ENCODE data around the gene EEFSEC. TPM values are rescaled to one million over a fixed set of nuclear protein-coding genes. Genes with fewer than 3 reads are reported as not detected.

EEFSEC gene
- total RNA-seq, 1 donor from 2014 or later = 7.1 TPM

- H3K27me3 Mint-ChIP-seq (ENCODE audit: unreplicated experiment) = peaks cover 4% of the 10 kb centered on the region
- no peak for TF ChIP-seq CTCF (IDR thresholded peaks at IDR 0.05; ENCODE audit: unreplicated experiment)
- H3K27ac Mint-ChIP-seq (ENCODE audit: unreplicated experiment) = no peak overlapping the region
- H3K4me3 Mint-ChIP-seq (ENCODE audit: unreplicated experiment) = no peak overlapping the region
- DNase-seq (ENCODE audit: low spot score) = no peak
- peaks cover 5% of the 10 kb centered on the region for H3K4me1 Mint-ChIP-seq (ENCODE audit: unreplicated experiment)
- no peaks in the 10 kb centered on the region for H3K9me3 Mint-ChIP-seq (ENCODE audit: unreplicated experiment)
- H3K36me3 Mint-ChIP-seq (ENCODE audit: low read depth, unreplicated experiment) = no peaks in the 10 kb centered on the region
Measured at GRCh38 chr3:128260275-128260674, 107.0 kb downstream of the EEFSEC start.

- Mint-ChIP-seq H3K27ac (ENCODE audit: unreplicated experiment) (no peak overlapping the region), H3K4me3 (ENCODE audit: unreplicated experiment) (no peak overlapping the region), H3K27me3 (ENCODE audit: unreplicated experiment) (peaks cover 2% of the 10 kb centered on the region), H3K4me1 (ENCODE audit: unreplicated experiment) (no peaks in the 10 kb centered on the region), H3K36me3 (ENCODE audit: low read depth, unreplicated experiment) (no peaks in the 10 kb centered on the region), H3K9me3 (ENCODE audit: unreplicated experiment) (no peaks in the 10 kb centered on the region)
- no peak for TF ChIP-seq CTCF (IDR thresholded peaks at IDR 0.05; ENCODE audit: unreplicated experiment)
- no peak for DNase-seq (ENCODE audit: low spot score)
Measured at GRCh38 chr3:128262457-128262856, 109.2 kb downstream of the EEFSEC start.

- TF ChIP-seq CTCF (IDR thresholded peaks at IDR 0.05; ENCODE audit: unreplicated experiment) = no peak
- Mint-ChIP-seq H3K4me1 (ENCODE audit: unreplicated experiment) (no peaks in the 10 kb centered on the region), H3K27ac (ENCODE audit: unreplicated experiment) (no peak overlapping the region), H3K4me3 (ENCODE audit: unreplicated experiment) (no peak overlapping the region), H3K36me3 (ENCODE audit: low read depth, unreplicated experiment) (no peaks in the 10 kb centered on the region), H3K27me3 (ENCODE audit: unreplicated experiment) (peaks cover 1% of the 10 kb centered on the region), H3K9me3 (ENCODE audit: unreplicated experiment) (no peaks in the 10 kb centered on the region)
- no peak for DNase-seq (ENCODE audit: low spot score)
Measured at GRCh38 chr3:128263118-128263517, 109.8 kb downstream of the EEFSEC start.

GRCh38 chr3:128263946-128264345 is 110.7 kb downstream of the EEFSEC start:
- peaks cover 1% of the 10 kb centered on the region for H3K27me3 Mint-ChIP-seq (ENCODE audit: unreplicated experiment)
- no peaks in the 10 kb centered on the region for H3K4me1 Mint-ChIP-seq (ENCODE audit: unreplicated experiment)
- no peak overlapping the region for H3K27ac Mint-ChIP-seq (ENCODE audit: unreplicated experiment)

GRCh38 chr3:128266453-128266852 is 113.2 kb downstream of the EEFSEC start:
- Mint-ChIP-seq H3K4me1 (ENCODE audit: unreplicated experiment) (peaks cover 6% of the 10 kb centered on the region), H3K27ac (ENCODE audit: unreplicated experiment) (no peak overlapping the region), H3K36me3 (ENCODE audit: low read depth, unreplicated experiment) (no peaks in the 10 kb centered on the region), H3K9me3 (ENCODE audit: unreplicated experiment) (no peaks in the 10 kb centered on the region), H3K27me3 (ENCODE audit: unreplicated experiment) (no peaks in the 10 kb centered on the region), H3K4me3 (ENCODE audit: unreplicated experiment) (no peak overlapping the region)
- no peak for TF ChIP-seq CTCF (IDR thresholded peaks at IDR 0.05; ENCODE audit: unreplicated experiment)
- DNase-seq (ENCODE audit: low spot score) = no peak

More at GRCh38 chr3:128263946-128264345, 110.7 kb downstream of the EEFSEC start:
- no peak for TF ChIP-seq CTCF (IDR thresholded peaks at IDR 0.05; ENCODE audit: unreplicated experiment)
- no peaks in the 10 kb centered on the region for H3K9me3 Mint-ChIP-seq (ENCODE audit: unreplicated experiment)
- H3K4me3 Mint-ChIP-seq (ENCODE audit: unreplicated experiment) = no peak overlapping the region
- no peak for DNase-seq (ENCODE audit: low spot score)
- no peaks in the 10 kb centered on the region for H3K36me3 Mint-ChIP-seq (ENCODE audit: low read depth, unreplicated experiment)
